ENCODE data around the gene CACNA2D2. TPM values are rescaled to one million over a fixed set of nuclear protein-coding genes. Genes with fewer than 3 reads are reported as not detected.

The CACNA2D2 gene
- total RNA-seq, 1 experiment from 2014 or later, result 27.7 TPM

DNA sequence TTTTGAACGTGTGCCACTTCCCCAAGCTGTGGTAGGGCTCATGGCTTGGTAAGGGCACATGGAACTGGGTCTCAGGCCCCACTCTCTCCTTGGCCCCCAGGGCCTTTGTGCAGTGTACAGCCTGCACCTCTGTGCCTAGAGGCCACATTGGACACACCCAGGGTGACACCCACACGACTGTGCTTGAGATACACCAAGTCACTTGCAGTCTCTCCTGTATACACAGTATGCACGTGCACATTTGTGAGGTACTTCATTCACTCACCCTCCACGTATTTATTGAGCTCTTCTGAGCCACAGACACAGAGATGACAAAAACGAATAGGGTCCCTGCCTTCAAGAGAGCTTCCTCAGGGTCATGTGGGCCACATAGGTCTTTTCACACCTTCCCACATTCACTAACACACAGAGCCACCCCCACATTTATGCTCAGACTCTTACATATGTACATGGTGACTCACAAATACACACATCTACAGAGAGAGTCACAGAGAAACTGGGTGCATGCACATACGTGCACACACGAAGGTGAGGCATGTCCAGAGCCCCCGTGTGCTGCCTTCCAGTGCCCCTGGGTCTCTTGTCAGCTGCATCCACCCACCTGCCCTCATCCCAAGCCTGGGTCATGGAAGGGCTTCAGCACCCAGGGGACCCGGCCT is 134.3 kb downstream of the CACNA2D2 start:
- H3K23me2 ChIP-seq (ENCODE audit: insufficient read length, low read depth, low read length, poor library complexity, severe bottlenecking), result peaks cover 10% of the 10 kb centered on the region
- no peak overlapping the region for H3K27ac ChIP-seq (ENCODE audit: insufficient read length, low read depth, low read length)
- no peaks in the 10 kb centered on the region for H3K79me2 ChIP-seq (ENCODE audit: insufficient read depth, low read length)
- H3K4me1 Mint-ChIP-seq, result peaks cover 19 to 39% of the 10 kb centered on the region in 2 experiments
- no peak overlapping the region for H3T11ph ChIP-seq (ENCODE audit: low read length)
- no peaks in the 10 kb centered on the region for H3K9me3 ChIP-seq (ENCODE audit: control insufficient read depth, low read depth, low read length)
- no peak overlapping the region for H2BK5ac ChIP-seq (ENCODE audit: insufficient read length, low read length)
- H3K9ac ChIP-seq (ENCODE audit: extremely low read depth, insufficient read length, low read length), result no peak overlapping the region
- H3K4me2 ChIP-seq (ENCODE audit: insufficient read depth, insufficient read length, low read length), result no peak overlapping the region
- no peak overlapping the region for H3K4me3 Mint-ChIP-seq
- H3K56ac ChIP-seq (ENCODE audit: insufficient read length, low read depth, low read length), result no peak overlapping the region
- TF ChIP-seq, protein P1, sequence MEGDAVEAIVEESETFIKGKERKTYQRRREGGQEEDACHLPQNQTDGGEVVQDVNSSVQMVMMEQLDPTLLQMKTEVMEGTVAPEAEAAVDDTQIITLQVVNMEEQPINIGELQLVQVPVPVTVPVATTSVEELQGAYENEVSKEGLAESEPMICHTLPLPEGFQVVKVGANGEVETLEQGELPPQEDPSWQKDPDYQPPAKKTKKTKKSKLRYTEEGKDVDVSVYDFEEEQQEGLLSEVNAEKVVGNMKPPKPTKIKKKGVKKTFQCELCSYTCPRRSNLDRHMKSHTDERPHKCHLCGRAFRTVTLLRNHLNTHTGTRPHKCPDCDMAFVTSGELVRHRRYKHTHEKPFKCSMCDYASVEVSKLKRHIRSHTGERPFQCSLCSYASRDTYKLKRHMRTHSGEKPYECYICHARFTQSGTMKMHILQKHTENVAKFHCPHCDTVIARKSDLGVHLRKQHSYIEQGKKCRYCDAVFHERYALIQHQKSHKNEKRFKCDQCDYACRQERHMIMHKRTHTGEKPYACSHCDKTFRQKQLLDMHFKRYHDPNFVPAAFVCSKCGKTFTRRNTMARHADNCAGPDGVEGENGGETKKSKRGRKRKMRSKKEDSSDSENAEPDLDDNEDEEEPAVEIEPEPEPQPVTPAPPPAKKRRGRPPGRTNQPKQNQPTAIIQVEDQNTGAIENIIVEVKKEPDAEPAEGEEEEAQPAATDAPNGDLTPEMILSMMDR (conservative IDR thresholded peaks at IDR 0.05), result no peak
- no peak overlapping the region for H2AFZ ChIP-seq (ENCODE audit: low read length)
- H3K79me1 ChIP-seq (ENCODE audit: insufficient read depth, low read depth, low read length, poor library complexity, severe bottlenecking), result no peaks in the 10 kb centered on the region
- no peaks in the 10 kb centered on the region for H3K27me3 ChIP-seq (ENCODE audit: insufficient read depth, low read length)
- H2BK12ac ChIP-seq (ENCODE audit: insufficient read length, low read depth, low read length), result no peak overlapping the region
- no peak overlapping the region for H2BK120ac ChIP-seq (ENCODE audit: low read depth, low read length, poor library complexity, severe bottlenecking)
- H2AK5ac ChIP-seq (ENCODE audit: insufficient read length, low read length), result no peak overlapping the region
- H4K5ac ChIP-seq (ENCODE audit: insufficient read length, low read depth, low read length), result no peak overlapping the region
- WGBS (ENCODE audit: extremely low coverage, insufficient read length, low lambda C conversion rate), result no CpG with 5 or more reads among the region's 9 CpGs
- no peak for DNase-seq
- no peaks in the 10 kb centered on the region for H4K20me1 ChIP-seq (ENCODE audit: control insufficient read depth, insufficient read depth, insufficient read length)
- no peak overlapping the region for H2BK20ac ChIP-seq (ENCODE audit: low read depth, low read length, poor library complexity, severe bottlenecking)
- no peak overlapping the region for H3K23ac ChIP-seq (ENCODE audit: insufficient read length, low read depth, low read length)
- H2BK15ac ChIP-seq (ENCODE audit: low read depth, low read length), result no peak overlapping the region
- no peaks in the 10 kb centered on the region for H3K4me1 ChIP-seq (ENCODE audit: insufficient read depth, low read length)
- H3K14ac ChIP-seq (ENCODE audit: insufficient read depth, low read length), result no peak overlapping the region; the same call in 1 of the 2 replicates
- no peak overlapping the region for H3K4ac ChIP-seq (ENCODE audit: low read depth, low read length)
- no peaks in the 10 kb centered on the region for H3K9me3 Mint-ChIP-seq
- no peaks in the 10 kb centered on the region for H3K36me3 Mint-ChIP-seq (ENCODE audit: insufficient read depth in 1 of 3, low read depth in 3 of 3)
- H4K8ac ChIP-seq (replicated peaks; ENCODE audit: insufficient read length, low read depth, low read length), result no peak overlapping the region
- no peak overlapping the region for H4K91ac ChIP-seq (ENCODE audit: insufficient read length, low read depth, low read length)
- peaks cover 5% of the 10 kb centered on the region for H3K27me3 Mint-ChIP-seq (ENCODE audit: low read depth)
- H3K27ac Mint-ChIP-seq, result no peak overlapping the region; a peak in 1 of 7 replicates
- H3K18ac ChIP-seq (ENCODE audit: insufficient read length, low read depth, low read length), result no peak overlapping the region
